GM06990 (cell line): ENCODE measurements around the gene SIPA1L3.

Experiments used
- DNase-seq: peaks from one replicate; pipeline ENCODE4 v3.0.0-alpha.2; 2011; ENCODE audit not compliant: insufficient read length; ENCODE audit errors: extremely low read depth
- H3K27me3 ChIP-seq: replicated peaks from 2 replicates; pipeline ENCODE4 v1.6.0; 2011; ENCODE audit warnings: low read length; ENCODE audit not compliant: control insufficient read depth, insufficient read depth
- H3K36me3 ChIP-seq: 2 replicates; pipeline ENCODE4 v1.5.1; 2011; ENCODE audit warnings: low read length; ENCODE audit not compliant: control insufficient read depth, insufficient read depth
- H3K4me3 ChIP-seq: replicated peaks from 2 replicates; pipeline ENCODE4 v1.5.1; 2011; ENCODE audit warnings: low read depth, mild to moderate bottlenecking, control low read depth, low read length
- TF ChIP-seq, protein P1 (sequence below): IDR thresholded peaks from 2 replicates; pipeline ENCODE4 v1.5.1; 2011; ENCODE audit warnings: low read length, control low read depth, mild to moderate bottlenecking, inconsistent platforms; ENCODE audit not compliant: insufficient read depth, poor library complexity, severe bottlenecking

Gene SIPA1L3

DNA sequence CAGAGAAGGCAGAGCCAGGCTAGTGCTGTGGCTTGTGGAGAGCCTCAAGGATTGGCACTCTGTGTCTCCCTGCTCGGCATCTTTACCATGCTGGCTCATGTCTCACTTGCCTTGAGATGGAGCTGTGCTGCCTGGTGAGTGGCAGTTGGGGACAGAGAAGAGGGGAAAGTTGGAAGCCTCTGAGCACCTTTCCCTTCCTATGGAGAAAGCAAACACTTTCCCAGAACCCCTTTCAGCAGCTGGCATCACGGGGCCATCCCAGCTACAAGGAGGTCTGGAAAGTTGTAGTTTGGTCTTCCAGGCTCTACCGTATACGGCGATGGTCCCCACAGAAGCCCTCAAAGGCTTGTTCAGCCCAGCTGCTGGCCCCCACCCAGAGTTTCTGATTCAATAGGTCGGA, 258.3 kb downstream of the SIPA1L3 start:
- no peaks in the 10 kb centered on the region for H3K27me3 ChIP-seq
- DNase-seq, result no peak
- peaks cover 38% of the 10 kb centered on the region for H3K36me3 ChIP-seq
- no peak overlapping the region for H3K4me3 ChIP-seq
- TF ChIP-seq, protein P1, sequence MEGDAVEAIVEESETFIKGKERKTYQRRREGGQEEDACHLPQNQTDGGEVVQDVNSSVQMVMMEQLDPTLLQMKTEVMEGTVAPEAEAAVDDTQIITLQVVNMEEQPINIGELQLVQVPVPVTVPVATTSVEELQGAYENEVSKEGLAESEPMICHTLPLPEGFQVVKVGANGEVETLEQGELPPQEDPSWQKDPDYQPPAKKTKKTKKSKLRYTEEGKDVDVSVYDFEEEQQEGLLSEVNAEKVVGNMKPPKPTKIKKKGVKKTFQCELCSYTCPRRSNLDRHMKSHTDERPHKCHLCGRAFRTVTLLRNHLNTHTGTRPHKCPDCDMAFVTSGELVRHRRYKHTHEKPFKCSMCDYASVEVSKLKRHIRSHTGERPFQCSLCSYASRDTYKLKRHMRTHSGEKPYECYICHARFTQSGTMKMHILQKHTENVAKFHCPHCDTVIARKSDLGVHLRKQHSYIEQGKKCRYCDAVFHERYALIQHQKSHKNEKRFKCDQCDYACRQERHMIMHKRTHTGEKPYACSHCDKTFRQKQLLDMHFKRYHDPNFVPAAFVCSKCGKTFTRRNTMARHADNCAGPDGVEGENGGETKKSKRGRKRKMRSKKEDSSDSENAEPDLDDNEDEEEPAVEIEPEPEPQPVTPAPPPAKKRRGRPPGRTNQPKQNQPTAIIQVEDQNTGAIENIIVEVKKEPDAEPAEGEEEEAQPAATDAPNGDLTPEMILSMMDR, result no peak

DNA sequence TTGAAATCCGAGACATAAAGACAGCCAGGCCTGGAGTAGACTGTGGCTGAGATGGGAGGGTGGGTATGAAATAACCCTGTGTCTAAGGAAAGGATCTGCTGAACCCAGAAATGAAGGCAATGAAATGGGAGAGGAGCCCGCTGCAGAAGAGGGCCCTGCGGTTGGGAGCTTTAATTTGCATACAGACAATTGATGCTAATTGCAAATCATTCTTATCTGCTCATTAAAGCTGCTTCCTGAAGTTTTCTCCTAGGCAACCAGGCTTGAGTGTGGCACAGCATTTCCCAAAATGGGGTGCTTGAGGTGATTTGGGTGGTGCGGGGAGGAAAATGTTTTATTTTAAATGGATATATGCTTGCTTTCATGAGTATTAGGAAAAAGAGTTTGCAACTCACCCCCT, 261.6 kb downstream of the SIPA1L3 start:
- no peak overlapping the region for H3K4me3 ChIP-seq
- no peaks in the 10 kb centered on the region for H3K27me3 ChIP-seq
- DNase-seq, result no peak
- TF ChIP-seq, protein P1, result no peak
- H3K36me3 ChIP-seq, result peaks cover 26% of the 10 kb centered on the region

DNA sequence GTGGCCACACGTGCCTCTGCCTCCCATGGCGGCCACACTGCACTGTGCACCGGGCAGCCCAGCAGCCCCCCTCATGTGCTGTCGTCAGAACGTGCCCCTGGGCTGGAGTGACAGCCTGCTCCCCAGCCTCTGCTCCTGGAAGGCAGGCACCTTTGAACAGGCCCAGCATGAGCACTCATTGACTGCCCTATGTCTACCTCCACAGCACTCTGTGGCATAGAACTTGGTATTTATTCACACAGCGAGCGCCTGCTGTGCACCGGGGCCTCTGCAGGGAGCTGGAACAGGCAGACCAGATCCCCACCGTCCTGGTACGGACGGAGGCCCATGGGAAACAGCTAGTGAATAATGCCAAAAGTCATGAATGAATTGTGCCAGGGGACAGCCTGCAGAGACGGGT, 263.3 kb downstream of the SIPA1L3 start:
- Histone ChIP-seq H3K27me3 (no peaks in the 10 kb centered on the region), H3K36me3 (peaks cover 12% of the 10 kb centered on the region), H3K4me3 (no peak overlapping the region)
- TF ChIP-seq, protein P1, result no peak
- DNase-seq, result no peak

DNA sequence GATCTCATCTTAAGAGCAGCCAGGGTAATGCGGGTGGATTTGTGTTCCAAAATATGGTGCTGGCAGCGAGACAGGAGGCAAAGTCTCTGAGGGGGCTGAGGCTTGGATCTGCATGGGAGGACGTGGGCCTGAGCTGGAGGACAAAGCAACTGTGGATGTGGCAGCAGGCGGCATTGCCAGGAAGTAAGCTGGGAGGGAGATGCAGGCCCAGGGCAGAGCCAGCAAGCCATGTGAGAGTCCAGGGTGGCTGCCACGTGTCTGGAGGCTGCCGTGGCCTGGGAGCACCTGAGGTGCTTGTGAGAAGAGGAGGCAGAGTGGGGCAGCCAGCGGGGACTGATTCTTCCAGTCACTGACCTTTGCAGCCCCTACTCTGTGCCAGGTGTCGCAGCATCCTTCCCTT, 265.0 kb downstream of the SIPA1L3 start:
- Histone ChIP-seq H3K36me3 (peaks cover 8% of the 10 kb centered on the region), H3K27me3 (no peaks in the 10 kb centered on the region), H3K4me3 (no peak overlapping the region)
- DNase-seq, result no peak
- TF ChIP-seq, protein P1, result no peak

DNA sequence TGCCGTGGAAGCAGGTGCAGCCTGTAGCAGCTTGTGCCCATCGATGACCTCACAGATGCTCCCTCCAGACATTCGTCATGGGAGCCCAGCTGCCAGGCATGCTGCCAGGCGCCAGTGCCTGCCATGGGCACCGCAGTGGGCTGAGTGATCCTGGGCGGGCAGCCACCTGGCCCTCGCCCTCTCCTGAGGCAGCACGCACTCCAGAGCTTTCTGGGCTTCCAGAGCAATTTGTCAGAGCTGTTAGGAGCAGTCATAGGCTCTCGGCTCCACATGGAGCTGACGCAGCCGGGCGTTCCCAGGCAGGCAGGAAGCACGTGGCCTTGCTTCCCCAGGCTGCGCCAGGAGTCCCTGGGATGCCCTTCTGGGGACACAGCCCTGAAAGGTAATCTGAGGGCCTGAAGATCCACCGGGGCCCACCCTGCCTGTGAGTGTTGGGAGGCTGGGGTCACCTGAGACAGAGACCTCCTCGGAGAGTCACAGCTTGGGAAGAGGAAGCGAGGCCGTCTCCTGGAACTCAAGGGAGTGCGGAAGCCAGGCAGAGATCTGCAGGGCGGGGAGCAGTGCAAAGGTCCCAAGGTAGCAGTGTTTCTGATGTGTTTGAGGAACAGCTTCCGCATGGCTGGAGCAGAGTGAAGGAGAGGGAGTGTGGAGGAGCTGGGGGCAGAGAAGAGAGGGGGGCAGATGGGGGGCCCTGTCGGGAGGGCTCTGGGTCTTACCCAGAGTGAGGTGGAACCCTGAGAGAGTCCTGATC, 266.5 kb downstream of the SIPA1L3 start:
- H3K4me3 ChIP-seq, result no peak overlapping the region
- TF ChIP-seq, protein P1, result no peak
- DNase-seq, result no peak

More for the DNA sequence above, 266.5 kb downstream of the SIPA1L3 start:
- Histone ChIP-seq H3K27me3 (no peaks in the 10 kb centered on the region), H3K36me3 (peaks cover 7% of the 10 kb centered on the region)
